HG03432 (cell line): ENCODE measurements around the gene PPP3CA.

Experiments
- ATAC-seq: cut with Tn5 transposase; IDR thresholded peaks from one replicate; pipeline ENCODE4 v1.9.1; 2021; ENCODE audit warnings: mild to moderate bottlenecking, moderate library complexity; ENCODE audit not compliant: unreplicated experiment

The PPP3CA gene

DNA sequence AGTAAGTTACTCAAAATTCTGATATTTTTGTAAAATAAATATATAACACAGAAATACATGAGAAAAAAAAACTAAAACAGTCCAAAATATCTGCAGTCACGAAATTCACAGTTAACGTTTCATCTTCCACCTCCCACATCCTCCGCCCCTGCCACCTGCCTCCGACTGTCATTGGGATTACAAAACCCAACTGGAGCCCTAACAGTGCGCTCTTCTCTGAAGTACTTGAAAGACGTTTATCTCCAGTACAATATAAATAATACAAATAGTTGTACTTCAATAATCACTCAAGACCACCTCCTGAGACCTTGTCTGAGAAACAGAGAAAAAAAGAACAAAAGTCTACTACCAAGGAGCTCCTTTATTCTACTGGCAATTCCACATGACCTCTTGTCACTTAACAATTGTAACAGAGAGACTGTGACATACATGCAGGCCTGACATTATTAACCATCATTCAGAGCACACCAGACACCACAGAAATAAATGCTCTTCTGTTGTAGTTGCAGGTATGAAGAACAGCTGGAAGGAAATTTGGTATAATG is 280.6 kb downstream of the PPP3CA start:
- no peak for ATAC-seq

DNA sequence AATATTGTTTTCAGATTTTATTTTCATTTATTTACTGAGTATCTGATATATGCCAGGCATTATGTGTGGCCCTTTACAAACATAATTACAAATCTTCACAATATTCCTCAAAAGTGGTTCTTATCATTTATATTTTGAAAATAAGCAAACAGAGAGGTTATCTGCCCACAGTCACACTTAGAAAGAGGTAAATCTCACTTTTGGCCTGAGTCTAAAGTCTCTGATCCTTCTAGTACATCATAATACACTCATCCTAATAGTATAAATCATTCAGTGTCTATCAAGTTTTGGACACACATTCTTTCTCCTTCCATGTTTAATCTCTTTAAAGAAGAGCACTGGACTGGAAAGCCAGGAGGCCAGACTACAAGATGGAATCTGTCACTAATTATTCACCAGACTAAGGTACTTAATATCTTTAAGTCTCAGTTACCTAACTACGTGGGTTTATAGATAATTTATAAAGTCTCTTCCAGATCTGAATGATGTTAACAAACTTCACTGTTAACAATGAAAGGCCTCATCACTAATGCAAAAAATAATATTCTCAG is 281.3 kb downstream of the PPP3CA start:
- ATAC-seq: no peak

DNA sequence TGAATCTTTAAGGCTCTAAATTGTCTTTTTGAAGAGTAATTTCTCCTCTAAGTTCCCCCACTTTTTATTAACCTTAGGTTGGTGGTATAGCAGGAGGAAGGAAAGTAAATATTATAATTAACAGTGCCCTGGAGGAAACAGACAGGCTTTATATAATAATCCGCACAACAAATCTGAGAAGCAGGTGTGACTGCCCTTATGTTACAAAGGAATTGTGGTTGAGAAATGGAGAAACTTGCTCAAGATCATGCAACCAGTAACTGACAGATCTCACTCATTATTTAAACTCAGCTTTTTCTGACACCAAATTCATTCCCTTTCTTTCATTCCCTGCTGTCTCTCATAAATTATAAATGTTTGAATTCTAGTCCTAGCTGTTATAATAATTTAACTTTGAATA is 282.0 kb downstream of the PPP3CA start:
- no peak for ATAC-seq

DNA sequence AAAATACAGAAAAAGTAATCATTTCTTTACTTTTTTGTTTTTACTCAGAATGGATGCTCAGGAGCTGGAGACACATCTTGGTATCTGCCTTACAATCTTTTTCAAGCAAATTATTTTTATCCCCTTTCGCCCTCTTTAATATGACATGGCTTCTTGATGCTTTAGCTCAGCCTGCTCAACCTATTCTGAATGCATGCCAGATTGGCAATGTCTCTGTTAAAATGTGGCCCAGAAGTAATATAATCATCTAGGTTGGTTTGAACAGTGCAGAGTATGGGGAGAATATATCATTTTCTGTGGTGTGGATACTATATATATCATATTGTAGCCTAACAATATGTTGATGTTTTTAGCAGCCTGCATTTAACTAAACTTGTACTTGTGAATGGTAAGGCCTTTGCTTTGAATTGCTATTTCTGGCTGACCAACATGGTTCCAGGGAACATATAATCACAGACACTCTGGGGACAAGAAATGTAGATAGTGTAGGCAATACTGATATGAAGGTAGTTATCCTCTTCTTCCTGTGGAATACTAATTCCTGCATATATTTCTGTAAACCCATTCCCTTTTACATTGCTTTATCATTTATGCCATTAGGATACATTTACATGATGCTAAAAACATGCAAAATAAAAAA is 282.7 kb downstream of the PPP3CA start:
- ATAC-seq: no peak

DNA sequence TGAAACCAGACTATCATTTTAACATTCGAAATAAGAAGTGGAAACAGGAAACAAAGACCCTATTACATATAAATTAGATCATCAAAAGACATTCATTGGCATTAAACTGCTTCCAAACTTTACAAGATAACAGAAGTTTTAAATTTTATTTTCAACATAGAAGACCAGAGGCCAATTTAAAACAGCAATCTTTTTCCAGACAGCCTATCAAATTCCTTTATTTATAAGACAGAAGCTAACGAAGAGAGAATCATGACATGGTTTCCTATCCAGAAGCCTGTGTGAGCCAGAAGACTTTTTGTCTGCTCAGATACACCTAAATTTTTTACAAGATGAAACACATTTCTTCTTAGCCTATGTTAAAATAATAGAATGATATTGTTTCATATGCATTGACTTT is 291.9 kb downstream of the PPP3CA start:
- ATAC-seq: no peak

GRCh38 chr4:101050837-101051205 is 296.5 kb downstream of the PPP3CA start:
- no peak for ATAC-seq

- ATAC-seq: no peak
Measured at GRCh38 chr4:101050088-101050836, 297.1 kb downstream of the PPP3CA start.

GRCh38 chr4:101049549-101050001 is 297.8 kb downstream of the PPP3CA start:
- no peak for ATAC-seq

DNA sequence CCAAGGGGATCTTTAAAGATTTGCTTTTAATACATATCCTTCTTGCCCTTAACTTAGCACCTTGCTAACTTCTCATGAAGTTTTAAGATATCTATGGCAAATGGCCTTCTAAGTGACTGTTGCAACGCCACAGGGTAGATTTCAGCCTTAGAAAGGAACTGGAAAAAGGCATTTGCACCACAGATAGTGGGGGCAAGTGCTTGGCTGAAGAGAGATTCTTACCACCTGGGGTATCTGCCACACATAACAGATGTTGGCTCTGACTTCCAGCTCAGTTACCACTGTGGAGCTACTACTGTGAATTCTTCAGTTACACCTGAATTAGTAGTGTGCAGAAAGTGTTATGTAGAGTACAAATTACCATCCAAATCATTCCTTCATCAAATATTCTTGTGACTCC is 302.6 kb downstream of the PPP3CA start:
- ATAC-seq: no peak

- no peak for ATAC-seq
Measured at GRCh38 chr4:101042847-101043246, 304.5 kb downstream of the PPP3CA start.

DNA sequence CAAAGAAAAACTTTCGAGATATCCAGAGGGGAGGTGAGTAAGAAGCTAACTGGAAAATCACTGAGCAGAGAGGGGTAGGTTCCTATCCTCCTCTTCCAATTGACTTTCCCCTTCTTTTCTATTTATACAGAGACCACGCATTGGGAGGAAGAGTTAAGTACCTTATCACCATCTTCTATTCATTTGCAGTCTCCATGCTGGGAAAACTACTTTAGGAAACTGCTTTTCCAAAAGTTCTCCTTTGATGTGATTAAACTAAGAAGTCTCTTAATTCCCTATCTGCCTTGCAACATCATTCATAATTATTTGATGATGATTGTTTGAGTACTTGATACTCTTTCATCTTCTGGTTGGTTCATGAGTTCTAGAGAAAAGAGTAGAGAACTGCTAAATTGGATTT is 306.6 kb downstream of the PPP3CA start:
- ATAC-seq: no peak

DNA sequence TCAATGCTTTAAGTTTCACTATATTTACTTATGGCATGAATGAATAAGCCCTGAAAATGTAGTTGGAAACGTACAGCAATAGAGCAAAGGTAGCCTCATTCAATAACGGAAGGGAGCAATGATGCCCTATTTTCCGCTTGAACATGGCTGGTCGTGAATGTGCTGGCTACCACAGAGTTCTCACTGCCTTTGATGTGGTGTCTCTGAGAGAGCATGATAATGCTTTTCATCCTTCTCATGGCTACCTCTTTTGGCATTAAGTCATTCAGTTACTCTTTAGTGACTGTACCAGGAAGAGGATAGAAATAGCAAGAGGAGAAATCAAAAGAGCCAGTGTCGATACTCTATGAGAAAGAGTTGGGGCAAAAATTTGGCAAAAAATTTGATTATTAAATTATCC is 308.0 kb downstream of the PPP3CA start:
- ATAC-seq: no peak

- no peak for ATAC-seq
Measured at GRCh38 chr4:101037938-101038413, 309.4 kb downstream of the PPP3CA start.

DNA sequence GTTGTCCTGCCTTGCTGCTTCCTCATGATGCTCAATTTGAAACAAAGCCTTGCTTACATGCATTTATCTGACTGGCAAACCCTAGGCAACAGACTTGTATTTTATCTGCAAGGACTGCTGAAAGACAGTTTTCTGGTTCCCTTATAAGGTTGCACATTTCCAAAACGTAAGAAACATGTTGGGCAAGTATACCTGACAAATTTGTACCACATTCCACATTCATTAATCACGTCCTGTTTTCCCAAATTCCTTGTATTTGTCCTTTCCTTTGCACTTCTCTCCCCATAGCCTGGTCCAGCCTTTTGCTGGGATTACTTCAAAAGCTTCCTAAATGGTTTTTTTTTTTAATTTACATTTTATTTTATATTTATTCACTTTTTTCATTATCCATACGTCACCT is 310.1 kb downstream of the PPP3CA start:
- no peak for ATAC-seq

- no peak for ATAC-seq
Measured at GRCh38 chr4:101035487-101035886, 311.8 kb downstream of the PPP3CA start.

- no peak for ATAC-seq
Measured at GRCh38 chr4:101033986-101034385, 313.3 kb downstream of the PPP3CA start.

GRCh38 chr4:101032541-101032940 is 314.8 kb downstream of the PPP3CA start:
- no peak for ATAC-seq

DNA sequence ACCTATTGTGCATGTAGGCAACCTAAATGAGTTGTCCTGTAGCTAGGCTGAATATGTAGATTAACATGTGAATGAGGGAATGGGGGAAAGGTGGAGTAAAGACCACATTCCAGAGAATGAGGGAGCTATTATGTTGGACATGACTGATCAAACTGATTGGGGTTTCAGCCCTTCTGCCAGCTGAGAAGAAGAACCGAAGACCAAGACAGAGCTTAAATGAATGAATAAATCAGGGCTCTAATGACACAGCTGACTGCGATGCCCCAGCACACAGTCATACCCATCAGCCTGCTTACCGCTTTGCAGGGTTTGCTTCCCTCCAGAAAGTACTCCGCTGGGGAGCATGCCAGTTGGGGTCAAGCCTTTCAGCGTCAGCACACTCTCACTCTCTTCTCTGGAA is 315.4 kb downstream of the PPP3CA start:
- ATAC-seq: no peak

DNA sequence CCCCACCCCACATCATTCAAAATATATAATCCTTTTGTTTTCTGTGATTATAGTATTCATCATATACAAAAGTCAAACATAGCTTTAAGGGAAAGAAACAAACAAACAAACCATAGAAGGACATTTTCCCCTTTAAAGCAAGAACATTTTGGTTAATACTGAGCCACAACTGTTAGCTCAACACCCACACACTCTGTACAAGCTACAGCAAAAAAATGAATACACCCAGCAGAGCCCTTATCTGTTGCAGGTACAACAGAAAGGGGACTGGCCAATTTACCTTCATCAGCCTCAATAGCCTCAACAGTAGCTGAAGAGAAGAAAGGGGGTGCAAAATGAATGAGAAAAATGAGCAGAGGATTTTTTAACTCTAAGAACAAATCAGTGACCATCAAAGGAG is 318.4 kb downstream of the PPP3CA start:
- peak; percentile 40 for ATAC-seq

- ATAC-seq: no peak
Measured at GRCh38 chr4:101027721-101028120, 319.6 kb downstream of the PPP3CA start.

DNA sequence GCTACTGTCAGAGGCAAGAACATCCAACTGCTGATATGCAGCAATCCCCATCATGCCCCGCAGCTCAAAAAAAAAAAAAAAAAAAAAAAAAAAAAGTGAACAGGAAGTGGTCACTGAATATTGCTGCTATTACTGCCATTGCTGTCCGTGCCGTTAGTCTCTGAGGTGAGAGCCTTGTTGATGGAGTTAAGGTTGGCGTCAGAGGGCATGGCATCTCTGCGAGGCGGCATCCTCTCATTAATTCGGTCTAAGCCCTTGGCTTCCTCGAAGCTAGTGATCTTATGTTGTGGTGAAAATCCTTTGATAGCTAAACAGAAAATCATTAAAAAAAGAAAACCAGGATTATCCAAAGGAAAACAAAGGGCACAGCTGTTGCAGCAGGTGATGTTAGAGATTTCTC is 321.6 kb downstream of the PPP3CA start:
- no peak for ATAC-seq
